Stimulated activated CD8-positive, alpha-beta memory T cell treated with anti-CD3 and anti-CD28 coated beads, Interleukin-7, amount 100 ng/mL, for 48 hours (primary cell): ENCODE results near the gene DGKA.
A peak's percentile ranks its signal among the peaks of the same experiment; 100 is the strongest.
"Not testable (repeated sequence)": the region's sequence is repeated elsewhere in the genome, so short reads cannot be mapped to it uniquely, and the experiment has no call there.

Experiments used
- DNase-seq, 2 donors: peaks; one replicate each; pipeline ENCODE4 v3.0.0-alpha.2; 2020; ENCODE audit warnings: low read depth in 1 of 2; ENCODE audit errors: extremely low read depth in 1 of 2

Gene DGKA

DNA sequence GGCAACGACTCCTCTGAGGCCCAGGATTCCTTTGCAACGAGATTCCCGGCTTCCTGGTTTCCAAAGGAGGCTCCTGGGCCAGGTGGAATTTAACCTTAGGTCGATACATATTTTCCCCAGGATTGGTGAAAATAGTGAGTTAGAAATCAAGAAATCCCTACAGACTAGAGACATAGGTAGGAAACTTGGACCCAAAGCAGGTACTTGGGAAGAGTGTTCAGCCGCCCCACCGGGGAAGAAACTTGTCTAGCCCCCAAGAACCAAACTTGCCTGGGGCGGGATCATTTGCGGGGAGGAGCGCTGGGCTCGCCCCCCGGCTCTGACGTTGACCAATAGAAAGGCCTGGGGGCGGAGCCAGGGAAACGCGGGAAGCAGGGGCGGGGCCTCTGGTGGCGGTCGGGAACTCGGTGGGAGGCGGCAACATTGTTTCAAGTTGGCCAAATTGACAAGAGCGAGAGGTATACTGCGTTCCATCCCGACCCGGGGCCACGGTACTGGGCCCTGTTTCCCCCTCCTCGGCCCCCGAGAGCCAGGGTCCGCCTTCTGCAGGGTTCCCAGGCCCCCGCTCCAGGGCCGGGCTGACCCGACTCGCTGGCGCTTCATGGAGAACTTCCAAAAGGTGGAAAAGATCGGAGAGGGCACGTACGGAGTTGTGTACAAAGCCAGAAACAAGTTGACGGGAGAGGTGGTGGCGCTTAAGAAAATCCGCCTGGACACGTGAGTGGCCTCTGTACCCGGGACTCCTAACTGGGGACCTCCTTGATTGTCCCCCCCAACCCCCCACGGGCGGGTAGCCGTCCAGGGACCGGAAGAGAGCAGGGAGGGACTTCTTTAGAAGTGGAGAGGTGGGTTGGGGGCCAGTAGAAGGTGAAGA, 35.7 kb downstream of the DGKA start, which contains the start of gene CDK2:
Gene CDK2 (plus strand): TSS at position 423 of the 874 bp plus-strand sequence. CDS start 179 bp downstream, at position 602.
- DNase-seq = peak; percentile 86 to 87

DNA sequence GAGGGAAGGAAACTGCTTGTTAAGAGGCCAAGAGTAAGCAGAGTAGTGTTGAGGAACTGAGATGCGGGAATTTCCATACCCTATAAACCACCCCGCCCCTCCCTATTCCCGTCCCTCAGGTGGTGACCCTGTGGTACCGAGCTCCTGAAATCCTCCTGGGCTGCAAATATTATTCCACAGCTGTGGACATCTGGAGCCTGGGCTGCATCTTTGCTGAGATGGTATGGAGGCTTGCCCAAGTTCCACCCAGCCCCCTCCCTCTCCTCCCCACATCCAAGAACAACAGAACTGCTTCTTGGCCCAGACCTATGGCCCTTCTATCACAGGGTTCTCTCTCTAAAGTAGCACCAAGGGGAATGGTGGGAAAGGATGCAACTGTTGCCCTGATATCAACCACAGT, 38.4 kb downstream of the DGKA start:
- no peak for DNase-seq

DNA sequence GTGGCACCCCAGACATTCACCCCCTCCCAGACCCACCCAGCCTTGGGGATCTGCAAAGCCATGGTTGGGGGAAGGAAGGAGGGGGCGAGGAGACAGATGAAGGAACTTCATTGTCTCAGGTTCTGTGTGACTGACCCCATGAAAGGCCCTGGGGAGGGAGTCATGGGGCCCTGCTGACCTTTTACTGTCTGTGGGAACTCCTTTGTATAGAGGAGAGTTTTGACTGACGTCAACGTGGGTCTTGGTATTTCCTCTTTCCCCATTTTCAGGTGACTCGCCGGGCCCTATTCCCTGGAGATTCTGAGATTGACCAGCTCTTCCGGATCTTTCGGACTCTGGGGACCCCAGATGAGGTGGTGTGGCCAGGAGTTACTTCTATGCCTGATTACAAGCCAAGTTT, 39.8 kb downstream of the DGKA start:
- no peak for DNase-seq

DNA sequence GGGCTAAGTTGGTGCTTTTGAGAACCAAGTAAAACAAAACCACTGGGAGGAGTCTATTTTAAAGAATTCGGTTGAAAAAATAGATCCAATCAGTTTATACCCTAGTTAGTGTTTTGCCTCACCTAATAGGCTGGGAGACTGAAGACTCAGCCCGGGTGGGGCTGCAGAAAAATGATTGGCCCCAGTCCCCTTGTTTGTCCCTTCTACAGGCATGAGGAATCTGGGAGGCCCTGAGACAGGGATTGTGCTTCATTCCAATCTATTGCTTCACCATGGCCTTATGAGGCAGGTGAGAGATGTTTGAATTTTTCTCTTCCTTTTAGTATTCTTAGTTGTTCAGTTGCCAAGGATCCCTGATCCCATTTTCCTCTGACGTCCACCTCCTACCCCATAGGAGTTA, 41.1 kb downstream of the DGKA start:
- DNase-seq = no peak

DNA sequence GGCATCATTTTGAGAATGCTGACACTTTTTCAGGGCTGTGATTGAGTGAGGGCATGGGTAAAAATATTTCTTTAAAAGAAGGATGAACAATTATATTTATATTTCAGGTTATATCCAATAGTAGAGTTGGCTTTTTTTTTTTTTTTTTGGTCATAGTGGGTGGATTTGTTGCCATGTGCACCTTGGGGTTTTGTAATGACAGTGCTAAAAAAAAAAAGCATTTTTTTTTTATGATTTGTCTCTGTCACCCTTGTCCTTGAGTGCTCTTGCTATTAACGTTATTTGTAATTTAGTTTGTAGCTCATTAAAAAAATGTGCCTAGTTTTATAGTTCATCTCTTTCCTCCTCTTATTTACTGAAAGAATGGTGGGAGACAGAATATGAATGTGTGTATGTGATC, 41.5 kb downstream of the DGKA start:
- DNase-seq = no peak

DNA sequence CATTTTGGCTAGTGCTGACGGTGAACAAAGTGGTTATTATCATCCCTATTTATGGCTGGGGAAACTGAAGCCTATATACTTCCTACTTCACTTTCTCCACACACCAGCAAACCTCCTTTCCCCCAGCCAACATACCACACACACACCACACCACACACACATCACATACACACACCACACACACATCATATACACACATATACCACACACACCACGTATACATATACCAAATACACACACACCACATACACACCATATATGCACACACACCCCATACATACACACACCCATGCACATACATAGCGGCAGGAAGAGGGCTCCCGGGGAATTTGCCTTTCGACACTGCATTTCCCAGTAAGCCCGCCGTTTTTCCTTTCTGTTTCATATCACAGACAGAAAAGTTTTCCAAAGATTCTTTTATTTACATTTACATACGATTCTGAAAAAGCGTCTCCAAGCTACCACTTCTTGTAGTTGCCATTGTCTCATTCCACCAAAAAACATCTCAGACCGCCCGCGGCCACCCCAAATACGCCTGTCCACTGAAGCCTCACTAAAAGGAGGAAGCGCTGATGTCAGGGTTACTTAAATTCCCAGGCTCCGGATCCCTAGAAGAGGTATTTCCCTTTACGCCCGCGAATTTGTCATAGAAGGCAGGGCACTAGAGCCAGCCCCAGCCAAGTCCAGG, 42.1 kb downstream of the DGKA start:
- DNase-seq = no peak

DNA sequence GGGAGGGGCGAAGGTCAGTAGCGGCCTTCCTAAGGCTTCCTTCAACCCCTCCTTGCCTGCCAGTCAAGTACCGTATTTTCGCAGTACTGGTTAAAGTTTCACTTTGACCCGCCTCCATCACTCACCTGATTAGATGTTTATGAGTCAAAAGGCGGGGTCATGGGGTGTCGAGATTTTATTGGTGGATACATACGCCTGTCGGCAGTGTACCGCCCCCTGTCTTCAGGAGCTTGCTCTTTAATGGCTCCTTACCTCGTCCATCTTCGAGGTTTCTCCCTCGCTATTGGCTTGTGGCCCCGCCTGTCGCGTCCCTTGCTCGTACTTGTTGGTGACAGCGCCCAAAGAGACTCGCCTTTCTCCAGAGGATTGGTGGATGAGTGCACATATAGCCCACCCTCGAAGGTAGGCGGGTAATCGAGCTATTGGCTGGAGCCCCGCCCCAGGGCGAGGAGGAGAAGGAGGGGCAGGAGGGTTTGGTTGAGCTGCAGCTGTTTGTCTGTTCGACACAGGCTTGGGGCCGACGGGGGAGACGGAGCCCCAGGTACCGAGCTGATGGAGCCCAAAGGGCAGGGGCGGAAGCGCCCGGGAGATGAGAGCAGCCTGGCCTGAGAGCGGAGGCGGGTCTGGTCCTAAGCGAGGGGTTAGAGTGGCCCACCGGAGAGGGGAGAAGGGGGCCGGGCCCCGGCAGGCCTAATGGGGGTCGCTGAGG, 42.8 kb downstream of the DGKA start, which contains the start of gene RAB5B:
Gene RAB5B (plus strand): TSS at position 480 of the 709 bp plus-strand sequence. CDS start 12,883 bp downstream, outside the sequence.
- peak; percentile 90 to 99 for DNase-seq

DNA sequence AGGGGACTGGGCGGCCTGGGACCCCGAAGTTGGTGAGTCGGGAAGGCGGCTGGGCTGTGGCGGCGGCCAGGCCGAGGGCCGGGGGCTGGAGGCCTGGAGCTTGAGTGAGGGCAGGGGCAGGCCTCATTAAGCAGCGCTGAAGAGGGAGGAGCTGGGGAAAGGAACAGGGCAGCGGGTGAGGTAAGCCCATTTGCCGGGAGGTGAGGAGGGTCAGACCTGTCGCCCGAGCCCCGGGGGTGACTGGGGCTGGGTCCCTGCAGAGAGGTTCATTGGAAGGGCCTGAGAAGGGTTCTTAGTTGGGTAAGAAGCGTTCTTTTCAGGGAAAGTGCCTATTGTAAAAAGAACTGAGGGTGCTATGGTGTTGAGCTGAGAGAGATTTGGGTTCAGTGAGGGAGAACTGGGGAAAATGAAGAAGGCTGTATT, 43.4 kb downstream of the DGKA start:
- DNase-seq = no peak

DNA sequence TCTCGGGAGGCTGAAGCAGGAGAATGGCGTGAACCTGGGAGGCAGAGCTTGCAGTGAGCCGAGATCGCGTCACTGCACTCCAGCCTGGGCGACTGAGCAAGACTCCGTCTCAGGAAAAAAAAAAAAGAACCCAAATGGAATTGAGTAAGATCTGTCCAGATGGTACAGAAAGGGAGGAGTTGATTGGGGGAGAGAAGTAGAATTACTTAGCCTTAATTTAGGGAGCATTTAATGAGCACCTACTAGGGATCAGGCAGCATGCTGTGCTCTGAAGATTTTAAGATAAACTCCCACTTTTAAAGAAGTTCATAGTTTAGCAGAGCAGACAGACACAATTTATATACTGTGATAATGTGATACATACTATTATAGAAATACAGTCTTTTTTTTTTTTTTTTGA, 47.4 kb downstream of the DGKA start:
- no peak for DNase-seq

DNA sequence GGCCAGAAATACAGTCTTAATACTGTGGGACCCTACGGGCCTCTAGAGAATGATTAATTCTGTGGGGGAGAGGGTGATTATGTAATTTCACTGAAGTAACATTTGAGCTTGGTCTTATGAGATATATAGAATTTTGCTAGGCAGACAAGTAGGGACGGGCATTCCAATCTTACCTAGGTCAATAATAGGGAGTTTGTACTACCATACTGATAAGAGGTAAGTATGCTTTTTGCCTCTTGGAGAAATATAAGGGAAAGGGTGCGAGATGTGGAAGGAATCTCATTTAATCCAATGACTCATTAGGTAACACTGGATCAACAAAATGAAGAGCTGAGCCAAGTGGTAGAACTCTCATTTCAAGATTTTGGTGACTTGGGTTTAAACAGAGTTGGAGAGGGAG, 48.1 kb downstream of the DGKA start:
- DNase-seq = no peak

DNA sequence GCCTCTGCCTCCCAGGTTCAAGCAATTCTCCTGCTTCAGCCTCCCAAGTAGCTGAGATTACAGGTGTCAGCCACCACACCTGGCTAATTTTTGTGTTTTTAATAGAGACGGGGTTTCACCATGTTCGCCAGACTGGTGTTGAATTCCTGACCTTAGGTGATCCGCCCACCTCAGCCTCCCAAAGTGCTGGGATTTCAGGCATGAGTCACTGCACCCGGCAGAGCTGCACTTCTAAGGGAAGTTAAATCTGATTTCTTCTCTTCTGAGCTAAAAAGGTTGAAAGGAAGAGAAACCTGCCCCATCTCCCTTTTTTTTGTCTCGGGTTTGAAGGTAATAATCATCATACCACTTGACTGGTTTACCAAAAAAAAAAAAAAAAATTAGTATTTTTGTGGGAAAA, 50.9 kb downstream of the DGKA start:
- DNase-seq = not testable (repeated sequence)

DNA sequence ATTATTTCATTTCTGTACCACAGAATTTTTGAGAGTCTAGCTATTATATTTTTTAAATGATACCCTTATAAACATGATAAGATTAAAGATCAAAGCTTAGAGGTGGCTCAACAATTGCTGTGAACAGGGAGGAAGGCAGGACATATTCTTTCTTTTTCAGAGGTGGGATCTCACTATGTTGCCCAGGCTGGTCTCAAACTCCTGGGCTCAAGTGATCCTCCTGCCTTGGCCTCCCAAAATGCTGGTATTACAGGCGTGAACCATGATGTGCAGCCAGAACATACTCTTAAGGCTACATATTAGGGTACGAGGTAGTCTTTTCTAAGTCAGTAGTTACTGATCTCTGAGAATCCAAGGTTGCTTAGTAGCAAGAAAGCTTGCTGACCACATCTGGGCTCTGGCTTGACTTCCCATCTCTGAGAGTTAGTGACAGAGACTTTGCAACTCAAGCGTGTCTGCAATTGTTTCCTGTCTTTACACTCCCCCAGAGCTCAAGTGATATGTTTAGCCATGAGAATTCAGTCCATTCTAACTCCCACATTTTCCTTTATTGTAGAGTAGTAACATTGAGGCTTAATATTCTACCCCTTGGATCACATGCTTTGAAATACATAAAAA, 51.5 kb downstream of the DGKA start:
- DNase-seq = no peak

DNA sequence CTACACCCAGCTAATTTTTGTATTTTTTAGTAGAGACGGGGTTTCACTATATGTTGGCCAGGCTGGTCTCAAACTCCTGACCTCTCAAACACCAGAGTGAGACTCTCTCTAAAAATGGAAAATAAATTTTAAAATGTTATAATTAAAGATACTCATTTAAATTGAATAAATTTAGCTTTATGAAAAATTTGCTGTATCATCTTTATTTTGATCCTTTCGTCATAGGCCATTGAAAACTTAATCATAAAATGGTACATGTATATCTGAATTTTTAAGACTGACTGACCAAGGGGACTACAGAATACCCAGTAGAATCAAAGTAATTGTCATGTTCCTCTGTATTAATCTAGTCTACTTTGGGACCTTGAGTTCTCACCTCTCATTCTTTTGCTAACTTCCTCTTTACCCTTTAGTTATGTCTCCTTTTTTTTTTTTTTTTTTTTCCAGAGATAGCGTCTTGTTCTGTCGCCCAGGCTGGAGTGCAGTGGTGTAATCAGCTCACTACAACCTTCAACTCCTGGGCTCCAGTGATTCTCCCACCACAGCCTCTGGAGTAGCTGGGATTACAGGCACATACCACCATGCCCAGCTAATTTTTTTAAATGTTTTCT, 52.4 kb downstream of the DGKA start:
- no peak for DNase-seq

DNA sequence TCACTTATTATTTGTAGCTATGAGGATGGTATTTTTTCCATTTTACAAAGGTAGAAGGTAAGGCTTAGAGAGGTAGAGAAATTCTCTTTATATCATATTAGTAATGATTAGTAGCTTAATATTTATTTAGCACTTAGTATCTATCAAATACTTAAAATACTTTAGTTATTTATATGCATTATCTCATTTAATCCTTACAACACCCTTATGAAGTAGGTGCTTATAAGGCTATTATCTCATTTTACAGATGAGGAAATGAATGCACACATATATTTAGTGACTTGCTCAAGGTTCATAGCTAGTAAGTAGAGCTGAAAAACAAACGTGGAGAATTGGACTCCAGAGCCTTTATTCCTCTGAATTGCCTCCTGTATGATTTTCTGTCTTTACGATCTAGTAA, 53.9 kb downstream of the DGKA start:
- no peak for DNase-seq

DNA sequence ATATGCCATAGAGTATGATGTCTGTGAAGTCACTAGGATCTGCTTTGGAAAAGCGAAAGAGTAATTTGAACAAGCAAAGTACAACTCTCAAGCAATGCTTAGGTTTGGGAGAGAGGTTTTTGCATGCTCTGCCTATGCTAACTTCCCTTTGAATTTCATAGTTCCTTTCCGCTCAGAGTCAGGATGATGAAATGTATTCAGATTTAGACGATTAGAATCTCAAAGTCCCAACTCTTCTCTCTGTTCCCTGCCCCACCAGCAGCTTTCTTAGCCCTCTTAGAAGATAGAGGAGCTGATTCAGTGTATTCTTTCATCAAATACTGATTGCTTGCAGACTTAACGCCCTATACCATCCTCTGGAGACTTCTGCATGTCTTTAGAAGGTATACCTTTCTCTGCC, 54.4 kb downstream of the DGKA start:
- DNase-seq = no peak

DNA sequence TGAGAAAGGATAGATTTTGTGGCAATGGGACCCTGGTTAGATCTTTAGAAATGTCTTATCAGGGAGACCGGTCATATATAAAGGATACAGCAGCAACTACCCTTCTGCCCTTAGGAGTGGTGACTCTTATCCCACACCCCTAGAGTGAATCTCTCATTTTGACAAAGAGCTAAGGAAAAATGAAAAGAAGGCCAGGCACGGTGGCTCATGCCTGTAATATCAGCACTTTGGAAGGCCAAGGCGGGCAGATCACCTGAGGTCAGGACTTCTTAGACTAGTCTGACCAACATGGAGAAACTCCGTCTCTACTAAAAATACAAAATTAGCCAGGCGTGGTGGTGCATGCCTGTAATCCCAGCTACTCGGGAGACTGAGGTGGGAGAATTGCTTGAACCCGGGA, 55.0 kb downstream of the DGKA start:
- not testable (repeated sequence) for DNase-seq

DNA sequence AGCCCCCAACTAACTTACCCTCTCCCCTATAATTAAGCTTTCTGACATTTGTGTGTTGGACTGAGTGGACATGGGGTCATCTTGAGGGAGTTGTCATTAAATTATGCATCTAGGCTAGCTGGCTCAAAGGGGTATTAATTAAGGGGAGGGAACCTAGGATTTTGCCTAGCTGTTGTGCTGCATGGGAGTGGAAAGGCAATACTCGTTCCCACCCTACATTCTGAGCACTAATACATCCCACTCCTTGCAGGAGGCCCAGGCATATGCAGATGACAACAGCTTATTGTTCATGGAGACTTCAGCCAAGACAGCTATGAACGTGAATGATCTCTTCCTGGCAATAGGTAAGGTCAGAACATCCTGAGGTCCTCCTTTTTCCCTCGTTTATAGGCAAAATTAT, 60.1 kb downstream of the DGKA start:
- no peak for DNase-seq

DNA sequence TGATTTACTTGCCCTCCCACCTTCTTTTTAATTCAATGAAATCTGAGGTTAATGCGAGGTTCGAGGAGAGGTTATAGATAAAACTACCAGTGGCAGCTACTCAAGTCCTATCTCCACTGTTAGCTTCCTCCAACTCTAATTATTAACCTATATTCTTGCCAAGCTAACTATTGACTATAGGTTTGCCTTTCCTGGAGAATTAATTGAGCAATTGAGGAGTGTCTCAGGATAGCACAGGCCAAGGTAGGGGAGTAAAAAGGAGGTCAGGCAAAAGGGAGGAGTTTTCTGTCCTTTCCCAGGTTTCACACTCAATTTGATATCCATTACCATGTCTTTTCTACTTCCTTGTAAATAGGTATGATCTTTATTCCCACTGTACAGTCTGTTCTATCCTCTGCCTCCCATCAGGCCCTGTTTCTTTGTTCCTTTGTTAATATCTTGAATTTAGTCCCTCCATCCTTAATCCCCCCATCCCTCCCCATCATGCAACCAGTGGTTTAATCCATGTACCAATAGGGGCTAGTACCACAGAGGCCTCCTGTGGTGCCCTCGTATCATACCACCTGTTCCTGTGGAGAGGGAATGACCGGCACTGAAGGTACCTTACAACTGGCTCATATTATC, 62.4 kb downstream of the DGKA start:
- DNase-seq = no peak

DNA sequence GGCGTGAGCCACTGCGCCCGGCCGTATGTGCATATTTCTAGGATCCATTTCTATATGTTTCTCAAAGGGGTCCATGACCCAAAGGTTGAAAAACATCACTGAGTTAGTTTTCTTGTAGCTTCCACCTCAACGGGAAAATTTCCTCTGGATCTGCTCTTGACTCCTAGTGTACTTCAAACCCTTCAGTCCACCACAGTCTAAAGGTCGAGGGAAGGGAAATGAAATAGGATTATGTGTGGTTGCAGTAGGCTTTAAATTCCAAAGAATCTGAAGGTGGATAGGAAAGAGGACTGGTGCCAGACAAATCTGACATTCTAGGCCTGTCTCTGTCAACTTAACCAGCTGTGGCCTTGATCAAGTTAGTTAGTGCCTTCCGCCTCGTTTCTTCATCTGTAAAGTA, 64.4 kb downstream of the DGKA start:
- no peak for DNase-seq

DNA sequence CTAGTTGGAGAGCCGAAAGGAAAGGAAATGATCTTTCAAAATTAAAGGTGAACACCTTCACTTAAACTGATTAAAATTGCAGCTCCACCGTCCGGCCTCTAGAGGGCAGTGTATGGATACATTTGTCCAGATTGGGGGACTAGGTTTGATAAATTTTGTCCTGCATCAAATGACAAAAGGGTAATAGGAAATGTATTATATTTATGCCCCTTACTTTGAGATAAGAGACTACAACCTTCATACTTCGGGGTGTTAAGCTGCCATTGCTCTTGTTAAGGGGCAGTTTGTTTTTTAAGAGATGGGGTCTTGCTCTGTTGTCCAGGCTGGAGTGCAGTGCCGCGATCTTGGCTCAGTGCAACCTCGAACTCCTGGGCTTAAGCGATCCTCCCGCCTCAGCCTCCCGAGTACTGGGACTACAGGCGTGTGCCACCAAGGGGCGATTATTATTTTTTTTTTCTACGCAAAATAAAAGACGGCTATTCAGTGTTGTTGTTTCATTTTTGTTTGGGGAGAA, 65.3 kb downstream of the DGKA start:
- peak in 1 of 2 donors; percentile 37 for DNase-seq
